HepG2 (cell line): ENCODE results near the gene CCDC142. TPM values are rescaled to one million over a fixed set of nuclear protein-coding genes. Genes with fewer than 3 reads are reported as not detected.

Source experiments
- ATAC-seq: fragments of 200-7000 bp; cut with Tn5 transposase; 3 replicates; pipeline ENCODE4 v1.9.1; 2020; ENCODE audit warnings: mild to moderate bottlenecking, moderate library complexity
- BruUV-seq: library from RNA; stranded (reverse); fragments of 400-500 nt; replicated peaks from 2 replicates; lab custom pipeline; 2021; lab: Mats Ljungman, UMichigan
- CTCF ChIA-PET: fragments of 300-600 bp; formaldehyde crosslinking; extraction: SDS; loops from one replicate; lab custom pipeline; 2021; ENCODE audit warnings: low total read pairs, inconsistent platforms, low intra/inter-chr PET ratio; lab: Yijun Ruan, JAX
- POLR2A ChIA-PET: fragments of 350-600 bp; sonication (Branson Sonifier 250); formaldehyde crosslinking; loops from one replicate; lab custom pipeline; 2020; ENCODE audit warnings: antibody characterized with exemption, inconsistent platforms; lab: Yijun Ruan, JAX
- DNase-seq: peaks from one replicate; pipeline ENCODE4 v3.0.0-alpha.2; 2015; ENCODE audit warnings: low spot score
- FAIRE-seq: peaks from 3 replicates; lab custom pipeline; 2011; peaks lifted over from hg19 to GRCh38; lab: Jason Lieb, UNC
- H2AFZ ChIP-seq: one replicate; pipeline ENCODE4 v1.6.1; 2011; ENCODE audit warnings: low read length, inconsistent platforms
- H3K27ac ChIP-seq: fragments of 300-600 bp; 3 replicates; pipeline ENCODE4 v1.8.0; 2011; ENCODE audit warnings: mixed run types, mild to moderate bottlenecking, mixed read lengths, low read length, inconsistent platforms; ENCODE audit not compliant: insufficient read depth; ENCODE audit errors: extremely low read length
- H3K27me3 ChIP-seq, 2 experiments: fragments of 200-600 bp in 1 of 2; 2 replicates in 1 of 2; 3 replicates in 1 of 2; pipeline versions ENCODE4 v1.6.0 to v1.8.0; 2011; ENCODE audit warnings: low read length in 2 of 2, mild to moderate bottlenecking in 2 of 2, moderate library complexity in 2 of 2, inconsistent platforms in 1 of 2; ENCODE audit not compliant: insufficient read depth in 2 of 2, control insufficient read depth in 1 of 2
- H3K36me3 ChIP-seq, 2 experiments: fragments of 200-600 bp in 1 of 2; replicated peaks in 1 of 2; 2 replicates in 1 of 2; 3 replicates in 1 of 2; pipeline versions ENCODE4 v1.5.1 to v1.8.0; 2011; ENCODE audit warnings: low read length in 2 of 2, inconsistent platforms in 1 of 2; ENCODE audit not compliant: insufficient read depth in 2 of 2, control insufficient read depth in 1 of 2
- H3K4me1 ChIP-seq: 2 replicates; pipeline ENCODE4 v1.5.1; 2012; ENCODE audit warnings: low read length, inconsistent platforms; ENCODE audit not compliant: insufficient read depth
- H3K4me2 ChIP-seq: 2 replicates; pipeline ENCODE4 v1.6.0; 2011; ENCODE audit warnings: low read depth, low read length, inconsistent platforms
- H3K4me3 ChIP-seq, 3 experiments: fragments of 200-600 bp in 1 of 3; sonication (generic), shearing (Covaris generic) in 1 of 3; replicated peaks in 1 of 3; 2 replicates each; pipeline ENCODE4 v1.5.1; 2011 to 2016; ENCODE audit warnings: low read length in 3 of 3, inconsistent platforms in 2 of 3, low read depth in 2 of 3, mild to moderate bottlenecking in 2 of 3, control low read depth in 1 of 3, mixed read lengths in 1 of 3; ENCODE audit not compliant: insufficient read depth in 1 of 3
- H3K79me2 ChIP-seq: one replicate; pipeline ENCODE4 v1.6.1; 2011; ENCODE audit warnings: low read length, inconsistent platforms; ENCODE audit not compliant: insufficient read depth
- H3K9ac ChIP-seq: 2 replicates; pipeline ENCODE4 v1.6.0; 2011; ENCODE audit warnings: mild to moderate bottlenecking, low read depth, low read length, inconsistent platforms; ENCODE audit not compliant: insufficient read depth
- H3K9me3 ChIP-seq: 2 replicates; pipeline ENCODE4 v1.5.1; 2012; ENCODE audit warnings: mild to moderate bottlenecking, low read length
- H4K20me1 ChIP-seq: 2 replicates; pipeline ENCODE4 v1.6.0; 2011; ENCODE audit warnings: inconsistent platforms, mild to moderate bottlenecking, low read length, moderate library complexity; ENCODE audit not compliant: insufficient read depth
- KAT7 ChIP-seq: IDR thresholded peaks from 2 replicates; pipeline ENCODE4 v1.6.1; 2018; ENCODE audit warnings: borderline replicate concordance, missing compliant biosample characterization
- KDM5B ChIP-seq: sonication (generic); formaldehyde crosslinking; IDR thresholded peaks from 2 replicates; pipeline ENCODE4 v1.4.0; 2020; ENCODE audit warnings: missing genetic modification reagents, mild to moderate bottlenecking, borderline replicate concordance
- ZNF230 ChIP-seq: sonication (generic); formaldehyde crosslinking; IDR thresholded peaks from 2 replicates; pipeline ENCODE4 v1.4.0; 2020; ENCODE audit warnings: mild to moderate bottlenecking, missing genetic modification reagents
- ZNF674 ChIP-seq: sonication (generic); formaldehyde crosslinking; IDR thresholded peaks from 2 replicates; pipeline ENCODE4 v1.5.0; 2020; ENCODE audit warnings: low read depth, mild to moderate bottlenecking, missing genetic modification reagents
- WGBS: methylation state at CpG from one replicate; pipeline ENCODE4 v1.1.6; 2017; ENCODE audit warnings: low lambda C conversion rate; 5-methylcytosine and 5-hydroxymethylcytosine counted together
- in situ Hi-C: cut with HindIII; loops from 2 replicates; pipeline ENCODE4 v1.10.0; 2017; ENCODE audit warnings: low pct_unique_long_range_greater_than_20kb; ENCODE audit not compliant: extremely low pct_ligation_motif_present
- intact Hi-C: fragments of 100-400 bp; cut with micrococcal nuclease; formaldehyde crosslinking; loops from one replicate; pipeline ENCODE4 v1.10.0; 2022; ENCODE audit not compliant: unreplicated experiment
- polyA plus RNA-seq, 8 experiments: library from polyadenylated mRNA; depleted of rRNA in 3 of 8; stranded (reverse) in 7 of 8; unstranded in 1 of 8; fragments of >200 nt; fragmentation: Illumina TruSeq in 4 of 8; extraction: Trizol in 4 of 8; gene quantifications; 2 replicates each; pipeline versions ENCODE4 v1.2.1 to v1.2.3, GENCODE V29; 2011 to 2016; ENCODE audit warnings: low read depth in 4 of 8, missing spikeins in 1 of 8, mixed read lengths in 1 of 8; ENCODE audit not compliant: insufficient read depth in 1 of 8
- total RNA-seq, 5 experiments: library from RNA; depleted of rRNA; stranded (reverse); fragments of >200 nt; fragmentation: Illumina TruSeq; extraction: Trizol; gene quantifications; 2 replicates each; pipeline ENCODE4 v1.2.3, GENCODE V29; 2016; ENCODE audit warnings: low read depth in 1 of 5
- TF ChIP-seq, protein P1 (sequence below), 2 experiments: sonication (generic) in 1 of 2; formaldehyde crosslinking in 1 of 2; IDR thresholded peaks; 2 replicates each; pipeline versions ENCODE4 v1.5.1 to v1.6.1; 2011 to 2020; ENCODE audit warnings: borderline replicate concordance in 1 of 2, low read depth in 1 of 2, low read length in 1 of 2, mild to moderate bottlenecking in 1 of 2, missing genetic modification reagents in 1 of 2, moderate library complexity in 1 of 2

CCDC142 gene
- total and polyA plus RNA-seq, 2 of the 13 experiments (the other 11 are each of a cell fraction or from before 2014, with no cell fraction given): 14.7 to 30.4 TPM

DNA sequence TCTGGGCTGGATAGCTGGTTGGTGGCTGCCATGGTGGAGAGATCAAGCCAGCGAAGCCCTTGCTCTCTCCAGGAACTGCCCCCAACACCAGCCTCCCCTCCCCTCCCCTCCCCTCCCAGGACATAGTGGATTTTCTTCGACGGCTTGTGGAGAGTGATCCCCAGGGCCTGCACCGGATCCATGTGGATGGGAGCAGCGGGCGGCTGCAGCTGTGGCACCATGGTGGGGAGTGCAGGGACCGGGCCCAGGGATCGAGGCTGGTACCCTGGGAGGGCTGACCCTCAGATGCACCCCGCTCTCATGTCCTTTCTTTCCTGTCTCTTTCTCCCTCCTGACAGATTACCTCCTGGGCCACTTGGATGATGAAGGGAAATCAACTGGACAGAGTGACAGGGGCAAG is 7.1 kb upstream of the CCDC142 start:
- Histone ChIP-seq H3K27me3 (no peaks in the 10 kb centered on the region), H3K4me3 (no peak overlapping the region), H2AFZ (no peak overlapping the region), H3K4me2 (no peak overlapping the region; the same call in 1 of the 2 replicates), H3K36me3 (peaks cover 35 to 49% of the 10 kb centered on the region in 2 experiments), H4K20me1 (no peaks in the 10 kb centered on the region), H3K9me3 (no peaks in the 10 kb centered on the region), H3K79me2 (no peaks in the 10 kb centered on the region), H3K27ac (peak overlapping the region; percentile 84), H3K9ac (peak overlapping the region; percentile 17; the same call in 1 of the 2 replicates), H3K4me1 (peaks cover 71% of the 10 kb centered on the region)
- TF ChIP-seq KDM5B (0 out of 2 replicates have a peak, but pooled peaks have one; percentile 2), KAT7 (CRISPR knock-in tag) (no peak), ZNF674 (no peak), ZNF230 (CRISPR knock-in tag) (no peak)
- TF ChIP-seq, protein P1, sequence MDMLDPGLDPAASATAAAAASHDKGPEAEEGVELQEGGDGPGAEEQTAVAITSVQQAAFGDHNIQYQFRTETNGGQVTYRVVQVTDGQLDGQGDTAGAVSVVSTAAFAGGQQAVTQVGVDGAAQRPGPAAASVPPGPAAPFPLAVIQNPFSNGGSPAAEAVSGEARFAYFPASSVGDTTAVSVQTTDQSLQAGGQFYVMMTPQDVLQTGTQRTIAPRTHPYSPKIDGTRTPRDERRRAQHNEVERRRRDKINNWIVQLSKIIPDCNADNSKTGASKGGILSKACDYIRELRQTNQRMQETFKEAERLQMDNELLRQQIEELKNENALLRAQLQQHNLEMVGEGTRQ (IDR thresholded peaks at IDR 0.05; ENCODE audit: low read depth, low read length): no peak
- TF ChIP-seq, protein P1 (CRISPR knock-in tag; IDR thresholded peaks at IDR 0.05; ENCODE audit: borderline replicate concordance): no peak
- ATAC-seq (no peak), DNase-seq (no peak), FAIRE-seq (no peak)
- intact Hi-C loops (loop anchor here (1.0 to 10.0 kb wide), 2 partner anchors 7 to 1795 kb away; no protein-coding TSS in a partner anchor), in situ Hi-C loops (no loop called here)
- CTCF ChIA-PET: no interaction called here
- 92% methylated on average over 8 of the region's 9 CpGs for WGBS
- BruUV-seq: no TSS peak
- POLR2A ChIA-PET: interaction anchor here (1.2 to 20.6 kb wide), 10 partner anchors 9 to 60 kb away, joined by 3 to 795 read pairs (median 14); partner anchors contain the start of genes AUP1, DQX1, HTRA2 and LBX2
